Sigmoid colon (tissue), 3 donors: ENCODE results near the gene SWT1.

Source experiments
- CTCF ChIP-seq, 4 experiments: fragments of 450-650 bp in 3 of 4; fragments of 200-600 bp in 1 of 4; IDR thresholded peaks; one replicate each; pipeline ENCODE4 v1.5.1; 2016 to 2019; ENCODE audit warnings: antibody characterized with exemption in 4 of 4, mild to moderate bottlenecking in 3 of 4, moderate library complexity in 2 of 4
- POLR2A ChIP-seq, 2 donors: fragments of 450-650 bp; IDR thresholded peaks; one replicate each; pipeline ENCODE4 v1.6.1; 2016; ENCODE audit warnings: antibody characterized with exemption in 2 of 2, mild to moderate bottlenecking in 2 of 2, moderate library complexity in 2 of 2

DNA sequence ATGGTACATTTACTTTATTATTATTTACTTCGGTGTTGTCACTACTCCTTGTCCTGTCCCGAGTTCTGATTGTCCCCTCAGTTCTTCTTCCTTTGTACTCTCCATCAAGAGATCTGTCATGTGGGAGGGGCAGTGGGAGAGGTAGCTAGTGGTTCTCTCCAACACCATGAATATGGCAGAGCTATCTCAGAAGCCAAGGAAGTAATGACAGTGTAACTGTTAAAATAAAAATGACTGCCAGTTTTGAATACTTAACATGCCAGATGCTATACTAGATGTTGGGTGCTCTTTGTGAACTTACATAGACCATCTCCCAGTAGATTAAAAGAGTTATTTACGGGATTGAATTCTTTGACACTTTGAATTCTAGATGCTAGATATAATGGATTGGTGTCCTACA is 131.5 kb downstream of the SWT1 start:
- no peak for TF ChIP-seq CTCF (IDR thresholded peaks at IDR 0.05)
- no peak for TF ChIP-seq POLR2A (IDR thresholded peaks at IDR 0.05)
